ENCODE data around the gene REXO4.
"Not testable (repeated sequence)": the region's sequence is repeated elsewhere in the genome, so short reads cannot be mapped to it uniquely, and the experiment has no call there.

Gene REXO4

DNA sequence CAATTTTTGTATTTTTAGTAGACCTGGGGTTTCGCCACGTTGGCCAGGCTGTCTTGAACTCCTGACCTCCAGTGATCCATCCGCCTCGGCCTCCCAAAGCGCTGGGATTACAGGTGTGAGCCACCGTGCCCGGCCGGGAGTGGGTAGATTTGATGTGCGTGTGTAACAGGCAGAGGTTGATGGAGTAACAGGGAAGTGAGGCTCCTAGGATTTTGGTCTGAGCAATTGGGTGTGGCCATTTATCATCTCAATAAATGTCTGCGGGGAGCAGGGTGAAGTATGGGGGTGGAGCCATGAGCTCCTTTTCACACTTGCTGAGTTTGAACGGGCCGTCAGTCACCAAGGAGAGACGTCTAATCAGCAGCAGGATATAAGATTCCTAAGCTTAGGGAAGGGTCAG, 1.2 kb upstream of the REXO4 start:
- no peak for DNase-seq

DNA sequence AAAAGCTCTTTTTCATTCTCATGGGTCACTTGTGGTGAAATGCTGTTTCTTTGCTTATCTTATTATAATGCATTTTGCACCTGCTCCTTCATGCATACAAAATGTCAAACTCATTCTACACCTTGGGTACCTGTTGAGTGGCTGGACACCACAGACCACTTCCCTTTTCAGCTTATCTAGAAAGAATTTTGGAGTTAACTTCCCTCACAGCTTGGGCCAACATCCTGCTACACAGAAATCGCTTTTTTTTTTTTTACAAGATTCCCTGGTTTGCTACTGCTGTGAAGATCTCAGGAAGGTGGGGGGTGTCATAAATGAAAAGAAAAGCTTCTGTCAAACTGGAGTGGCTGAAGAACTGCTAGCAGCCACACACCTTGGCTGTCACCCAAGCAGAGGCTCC, 2.6 kb downstream of the REXO4 start:
- no peak for DNase-seq

DNA sequence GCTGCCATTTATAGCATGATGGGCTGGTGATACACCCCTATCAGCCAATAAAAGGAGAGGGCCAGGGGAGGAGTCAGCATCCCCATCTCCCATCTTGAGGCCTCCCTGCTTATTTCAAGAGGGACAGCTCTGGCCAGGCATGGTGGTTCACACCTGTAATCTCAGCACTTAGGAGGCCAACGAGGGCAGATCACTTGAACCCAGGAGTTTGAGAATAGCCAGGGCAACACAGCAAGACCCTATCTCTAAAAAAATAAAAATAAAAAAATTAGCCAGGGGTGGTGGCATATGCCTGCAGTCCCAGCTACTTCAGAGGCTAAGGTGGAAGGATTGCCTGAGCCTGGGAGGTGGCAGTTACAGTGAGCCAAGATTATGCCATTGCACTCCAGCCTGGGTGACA, 9.8 kb downstream of the REXO4 start:
- DNase-seq = no peak

DNA sequence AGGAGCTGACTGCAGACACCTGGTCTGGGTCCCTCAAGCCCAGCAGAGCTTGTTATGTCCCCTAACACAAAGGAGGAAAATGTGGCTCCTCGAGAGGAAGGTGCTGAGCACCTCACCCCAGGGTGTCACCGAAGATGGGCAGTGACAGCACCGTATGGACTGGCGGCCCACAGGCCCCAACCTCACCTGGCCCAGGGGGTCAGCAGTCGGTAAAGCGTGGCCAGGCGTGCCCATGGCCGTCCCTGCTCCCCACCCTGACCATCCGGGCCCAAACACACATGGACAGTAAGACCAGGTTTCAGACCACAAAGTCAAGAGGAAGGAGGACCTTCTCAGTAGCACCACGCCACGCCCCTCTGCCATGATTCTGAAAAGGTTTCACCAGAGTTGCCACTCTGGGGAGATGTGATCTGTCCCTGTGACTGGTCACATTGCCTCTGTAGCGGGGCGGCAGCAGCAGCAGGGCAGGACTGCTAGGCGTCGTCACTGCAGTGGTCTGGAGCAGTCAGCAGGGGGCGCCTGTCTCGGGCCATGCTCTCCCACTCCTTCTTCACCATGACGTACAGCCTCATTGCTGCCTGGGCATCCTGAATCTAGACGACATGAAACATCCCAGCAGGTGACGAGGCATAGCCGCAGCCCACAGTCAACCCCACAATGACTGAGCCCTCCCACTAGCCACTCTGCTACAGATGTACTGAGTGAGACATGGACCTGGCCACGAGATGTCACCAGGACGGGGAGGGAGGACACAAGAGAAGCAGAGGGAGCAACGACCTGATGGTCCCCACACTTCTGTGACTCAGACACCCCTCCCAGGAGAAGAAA, 11.1 kb downstream of the REXO4 start:
- peak; percentile 45 to 59 for DNase-seq

DNA sequence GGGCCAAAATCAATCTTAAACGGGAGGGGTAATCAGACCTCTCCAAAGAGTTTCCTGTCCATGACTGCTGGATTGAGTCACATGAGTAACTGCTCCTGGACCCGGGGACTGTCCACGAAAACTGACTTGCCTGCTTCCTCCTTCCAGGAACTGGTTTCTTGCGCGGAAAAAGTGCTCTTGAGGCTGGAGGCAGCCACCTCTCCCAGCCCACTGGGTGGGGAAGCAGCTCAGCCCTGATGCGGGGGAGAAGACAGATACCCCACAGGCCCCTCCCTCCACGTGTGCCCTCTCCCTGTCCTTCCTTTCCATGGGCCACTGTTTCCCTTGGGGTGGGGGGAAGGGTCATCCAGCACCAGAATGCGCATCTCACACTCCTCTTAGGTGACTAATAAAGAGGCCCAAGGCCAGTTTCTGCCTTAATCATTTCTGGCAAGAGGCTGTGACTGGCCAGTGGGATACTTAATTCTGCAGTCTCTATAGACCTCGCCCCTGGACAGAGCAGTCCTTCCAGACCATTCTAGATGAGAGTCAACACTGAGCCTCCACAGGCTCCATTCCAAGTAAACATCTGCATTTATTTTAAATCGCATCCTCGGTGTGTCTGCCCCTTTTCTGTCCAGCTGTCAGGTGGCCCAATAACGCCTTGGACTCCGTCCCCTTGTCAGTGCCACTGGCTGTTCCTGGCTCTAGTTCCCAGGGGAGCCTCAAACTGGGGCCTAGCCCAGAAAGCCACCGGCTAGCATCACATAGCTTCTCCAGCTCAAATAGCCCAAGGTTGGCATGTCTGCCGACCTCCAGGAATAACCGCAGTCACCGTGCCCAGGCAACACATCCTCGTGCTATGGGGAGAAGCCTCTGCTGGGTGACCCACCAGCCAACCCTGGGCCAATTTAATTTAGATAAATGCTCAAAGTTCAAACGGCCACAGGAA, 12.0 kb downstream of the REXO4 start:
- no peak for DNase-seq

DNA sequence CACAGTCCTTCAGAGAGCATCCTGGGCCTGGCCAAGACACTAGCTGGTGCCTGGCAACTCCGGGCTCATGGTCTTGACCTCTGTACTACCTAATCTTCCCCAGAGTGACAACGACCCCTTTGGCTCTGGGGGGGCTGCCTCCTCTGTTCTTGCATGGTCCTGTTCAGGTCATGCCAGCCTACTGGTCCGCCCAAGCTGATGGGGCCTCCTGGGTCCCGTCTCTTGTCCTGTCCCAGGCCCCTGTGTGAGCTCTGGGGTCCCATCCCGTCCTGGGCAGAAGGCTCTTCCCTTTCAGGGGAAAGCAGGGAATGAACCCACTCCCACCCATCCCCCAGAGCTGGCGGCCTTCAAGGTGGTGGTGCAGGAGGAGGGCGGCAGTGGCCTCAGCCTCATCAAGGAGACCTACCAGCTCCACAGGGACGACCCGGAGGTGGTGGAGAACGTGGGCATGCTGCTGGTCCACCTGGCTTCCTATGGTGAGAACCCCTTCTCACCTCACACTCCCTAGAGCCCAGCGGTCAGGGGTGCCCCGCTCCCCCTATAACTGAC, 13.3 kb downstream of the REXO4 start:
- no peak for DNase-seq

DNA sequence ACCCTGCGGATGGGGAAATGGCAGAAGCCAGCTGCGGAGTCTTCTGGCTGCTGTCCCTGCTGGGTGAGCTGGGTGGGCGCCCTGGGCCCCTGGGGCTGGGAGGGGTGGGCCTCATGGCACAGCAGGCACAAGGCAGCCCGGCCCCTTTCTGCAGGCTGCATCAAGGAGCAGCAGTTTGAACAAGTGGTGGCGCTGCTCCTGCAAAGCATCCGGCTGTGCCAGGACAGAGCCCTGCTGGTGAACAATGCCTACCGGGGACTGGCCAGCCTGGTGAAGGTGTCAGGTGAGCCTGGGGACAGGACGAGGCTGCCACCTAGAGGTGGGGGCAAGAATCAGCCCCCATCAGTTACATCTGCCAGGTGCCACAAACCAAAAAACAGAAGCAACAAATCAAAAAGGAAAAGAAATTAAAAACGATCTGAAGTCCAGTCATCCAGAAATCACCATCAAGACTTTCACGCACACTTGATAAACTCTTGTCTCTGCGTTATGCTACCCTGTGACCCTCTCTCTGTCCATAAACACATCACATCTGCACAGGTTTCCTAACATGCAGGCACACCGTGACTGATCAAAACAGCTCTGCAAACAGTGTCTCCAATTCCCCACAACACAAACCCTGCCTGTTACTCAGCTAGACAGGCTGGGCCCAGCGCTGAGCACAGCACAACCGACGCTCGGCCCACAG, 13.9 kb downstream of the REXO4 start:
- DNase-seq = peak in 1 of 2 experiments; percentile 56

DNA sequence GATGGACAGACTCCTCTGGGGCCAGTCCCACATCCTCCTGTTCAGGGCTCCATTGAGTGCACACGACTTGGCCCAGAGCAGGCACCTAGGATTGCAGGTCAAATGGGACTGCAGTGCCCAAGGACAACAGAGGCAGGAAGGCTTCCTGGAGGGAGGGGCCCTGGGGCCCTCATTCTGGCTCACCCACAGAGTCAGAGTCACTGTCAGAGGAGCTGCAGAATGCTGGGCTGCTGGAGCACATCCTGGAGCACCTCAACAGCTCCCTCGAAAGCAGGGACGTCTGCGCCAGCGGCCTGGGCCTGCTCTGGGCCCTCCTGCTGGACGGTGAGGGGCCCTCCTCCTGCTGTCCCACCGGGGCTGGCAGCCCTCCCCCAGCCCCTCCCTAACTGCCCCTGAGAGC, 15.1 kb downstream of the REXO4 start:
- no peak for DNase-seq

DNA sequence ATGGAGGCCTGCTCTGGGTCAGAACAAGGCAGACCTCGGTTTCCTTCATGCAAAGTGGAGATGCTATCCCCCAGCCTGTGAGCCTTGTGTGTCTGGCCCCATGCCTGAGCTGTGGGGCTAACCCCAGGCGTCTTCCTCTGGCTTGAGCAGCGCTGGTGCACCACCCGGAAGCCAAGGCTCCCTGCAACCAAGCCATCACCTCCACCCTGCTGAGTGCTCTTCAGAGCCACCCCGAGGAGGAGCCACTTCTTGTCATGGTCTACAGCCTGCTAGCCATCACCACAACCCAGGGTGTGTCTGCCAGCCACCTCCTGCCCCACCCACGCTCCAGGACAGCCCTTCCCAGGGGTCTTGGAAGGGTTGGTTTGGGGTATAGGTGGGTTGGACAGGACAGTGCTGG, 16.2 kb downstream of the REXO4 start:
- no peak for DNase-seq

DNA sequence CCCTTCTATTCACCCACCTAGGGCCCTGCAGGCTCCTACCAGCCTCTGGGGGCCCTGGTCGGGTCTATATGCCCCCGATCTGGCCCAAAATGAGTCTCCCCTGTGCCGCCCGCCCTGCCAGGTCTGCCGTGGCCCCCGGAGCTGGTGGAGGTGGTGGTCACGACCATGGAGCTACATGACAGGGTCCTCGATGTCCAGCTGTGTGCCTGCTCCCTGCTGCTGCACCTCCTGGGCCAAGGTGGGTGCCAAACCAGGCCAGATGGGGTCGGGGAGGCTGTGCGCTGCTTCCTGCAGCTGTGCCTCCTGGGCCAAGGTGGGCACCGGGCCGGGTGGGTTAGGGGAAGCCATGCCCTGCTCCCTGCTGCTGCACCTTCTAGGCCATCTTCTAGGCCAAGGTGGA, 17.5 kb downstream of the REXO4 start:
- no peak for DNase-seq

DNA sequence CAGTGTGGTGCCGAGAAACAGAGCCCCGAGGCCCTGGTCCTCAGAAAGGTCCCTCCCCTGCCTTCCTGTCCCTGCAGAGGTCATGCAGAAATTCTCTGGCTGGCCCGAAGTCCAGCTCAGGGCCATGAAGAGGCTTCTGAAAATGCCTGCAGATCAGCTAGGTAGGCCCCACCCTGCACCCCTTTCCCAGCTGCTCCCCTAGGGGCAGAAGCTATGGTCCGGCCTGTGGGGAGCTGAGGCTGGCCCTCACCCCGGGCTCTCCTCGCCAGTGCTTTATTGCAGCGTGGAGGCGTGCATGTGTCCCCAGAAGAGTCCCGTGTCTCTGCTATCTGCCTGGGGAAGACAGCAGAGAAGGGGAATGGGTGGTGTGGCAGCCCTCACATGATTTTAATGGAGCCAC, 19.9 kb downstream of the REXO4 start:
- no peak for DNase-seq

DNA sequence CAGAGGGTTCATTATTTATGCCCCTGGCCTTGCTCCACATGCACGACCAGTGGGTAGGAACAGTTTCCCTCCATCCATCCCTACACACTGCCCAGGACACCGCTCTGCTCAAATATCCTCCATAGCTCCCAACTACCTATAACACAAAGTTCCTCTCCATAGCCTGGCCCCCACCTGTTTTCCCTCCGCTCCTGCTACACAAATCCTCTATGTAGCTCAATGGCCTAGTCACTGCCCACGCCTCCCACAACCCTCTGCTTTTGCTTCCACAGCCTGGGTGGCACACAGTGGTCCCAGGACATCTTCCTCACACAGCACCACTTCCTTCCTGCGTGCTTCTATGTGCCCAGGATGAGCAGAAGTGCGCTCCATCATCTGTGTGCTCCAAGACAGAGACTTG, 20.4 kb downstream of the REXO4 start:
- no peak for DNase-seq

DNA sequence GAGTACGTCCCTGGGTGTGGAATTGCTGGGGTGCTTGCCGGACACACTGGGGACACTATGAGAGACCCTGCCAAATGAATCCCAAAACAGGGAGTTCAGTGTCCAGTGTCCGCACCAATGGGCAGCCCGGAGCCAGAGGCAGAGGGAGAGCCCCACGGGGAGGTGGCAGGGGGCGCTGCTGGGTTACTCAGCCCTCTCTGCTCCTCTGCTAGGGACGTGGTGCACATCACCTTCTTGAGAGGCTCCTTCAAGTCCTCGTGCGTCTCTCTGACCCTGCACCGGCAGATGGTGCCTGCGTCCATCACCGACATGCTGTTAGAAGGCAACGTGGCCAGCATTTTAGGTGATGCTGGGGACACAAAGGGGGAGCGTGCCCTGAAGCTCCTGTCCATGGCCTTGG, 20.9 kb downstream of the REXO4 start:
- DNase-seq = peak; percentile 72 to 93

DNA sequence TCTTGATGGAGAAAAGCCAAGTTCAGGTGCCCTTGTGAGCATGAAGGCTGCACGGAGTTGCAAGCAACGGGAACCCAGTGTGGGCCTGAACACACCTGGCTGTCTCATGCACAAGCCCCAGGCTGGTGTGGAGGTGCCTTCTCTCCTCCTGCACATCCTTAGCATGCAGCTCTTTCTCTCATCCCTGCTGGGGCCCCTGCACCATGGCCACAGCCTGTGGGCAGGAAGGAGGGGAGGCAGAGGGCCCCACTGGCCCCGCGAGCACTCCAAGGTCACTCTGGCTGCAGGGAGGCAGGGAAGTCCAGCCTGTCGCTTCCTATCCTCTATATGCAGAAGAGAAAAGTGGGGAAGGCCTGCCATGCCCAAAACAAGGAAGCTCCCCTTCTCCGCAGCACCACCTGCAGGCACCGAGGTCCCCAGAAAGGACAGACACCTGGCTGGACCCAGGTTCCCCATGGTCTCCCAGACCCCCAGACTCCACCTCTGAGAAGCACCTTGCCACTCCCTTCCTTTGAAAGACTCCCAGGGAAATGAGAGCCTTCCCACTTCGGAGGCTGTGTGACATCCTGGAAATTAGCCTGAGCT, 23.0 kb downstream of the REXO4 start:
- DNase-seq = no peak

DNA sequence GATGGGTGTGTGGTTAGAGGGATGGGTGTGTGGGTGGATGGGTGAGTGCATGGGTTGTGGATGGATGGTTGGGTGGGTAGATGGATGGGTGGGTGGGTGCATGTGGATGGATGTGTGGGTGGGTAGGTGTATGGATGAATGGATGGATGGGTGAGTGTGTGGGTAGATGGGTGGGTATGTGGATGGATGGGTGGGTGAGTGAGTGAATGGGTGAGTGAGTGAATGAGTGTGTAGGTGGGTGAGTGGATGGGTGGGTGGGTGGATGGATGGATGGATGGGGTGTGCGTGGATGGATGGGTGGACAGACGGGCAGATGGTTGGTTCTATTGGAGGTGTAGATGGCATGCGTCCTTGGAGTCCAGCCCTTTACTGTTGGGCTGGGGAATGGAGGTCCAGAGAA, 24.4 kb downstream of the REXO4 start:
- DNase-seq = no peak

DNA sequence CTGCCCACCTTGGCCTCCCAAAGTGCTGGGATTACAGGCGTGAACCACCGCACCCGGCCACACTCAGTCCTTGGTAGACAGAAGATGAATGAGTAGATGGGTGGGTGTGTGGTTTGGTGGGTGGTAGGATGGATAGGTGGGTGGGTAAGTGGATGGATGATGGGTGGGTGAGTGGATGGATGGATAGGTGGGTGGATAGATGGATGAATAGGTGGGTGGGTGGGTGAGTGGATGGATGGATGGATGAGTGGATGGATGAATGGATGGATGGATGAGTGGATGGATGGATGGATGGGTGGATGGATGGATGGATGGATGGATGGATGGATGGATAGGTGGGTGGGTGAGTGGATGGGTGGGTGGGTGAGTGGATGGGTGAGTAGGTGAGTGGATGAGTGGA, 25.5 kb downstream of the REXO4 start:
- not testable (repeated sequence) for DNase-seq

DNA sequence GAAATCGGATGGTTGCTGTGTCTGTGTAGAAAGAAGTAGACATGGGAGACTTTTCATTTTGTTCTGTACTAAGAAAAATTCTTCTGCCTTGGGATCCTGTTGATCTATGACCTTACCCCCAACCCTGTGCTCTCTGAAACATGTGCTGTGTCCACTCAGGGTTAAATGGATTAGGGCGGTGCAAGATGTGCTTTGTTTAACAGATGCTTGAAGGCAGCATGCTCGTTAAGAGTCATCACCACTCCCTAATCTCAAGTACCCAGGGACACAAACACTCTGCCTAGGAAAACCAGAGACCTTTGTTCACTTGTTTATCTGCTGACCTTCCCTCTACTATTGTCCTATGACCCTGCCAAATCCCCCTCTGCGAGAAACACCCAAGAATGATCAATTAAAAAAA, 26.4 kb downstream of the REXO4 start:
- DNase-seq = not testable (repeated sequence)

DNA sequence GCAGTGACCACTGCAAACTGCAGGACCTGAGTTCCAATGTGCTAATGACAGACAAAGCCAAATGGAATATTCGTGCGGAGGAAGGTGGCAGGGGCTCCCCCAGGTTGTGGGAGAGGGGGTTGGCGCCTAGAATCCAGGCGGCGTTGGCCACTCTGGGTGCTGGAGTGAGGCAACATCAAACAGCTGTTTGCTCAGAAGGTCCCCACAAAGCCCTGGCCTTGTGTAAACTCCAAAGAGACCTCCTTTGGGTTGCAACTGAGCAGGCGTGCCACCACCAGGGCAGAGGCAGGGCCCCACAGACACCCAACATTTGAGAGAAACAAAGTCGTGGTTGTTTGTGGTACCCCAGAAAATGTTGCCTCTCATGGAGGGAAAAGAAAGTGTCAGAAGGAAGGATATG, 27.1 kb downstream of the REXO4 start:
- no peak for DNase-seq

DNA sequence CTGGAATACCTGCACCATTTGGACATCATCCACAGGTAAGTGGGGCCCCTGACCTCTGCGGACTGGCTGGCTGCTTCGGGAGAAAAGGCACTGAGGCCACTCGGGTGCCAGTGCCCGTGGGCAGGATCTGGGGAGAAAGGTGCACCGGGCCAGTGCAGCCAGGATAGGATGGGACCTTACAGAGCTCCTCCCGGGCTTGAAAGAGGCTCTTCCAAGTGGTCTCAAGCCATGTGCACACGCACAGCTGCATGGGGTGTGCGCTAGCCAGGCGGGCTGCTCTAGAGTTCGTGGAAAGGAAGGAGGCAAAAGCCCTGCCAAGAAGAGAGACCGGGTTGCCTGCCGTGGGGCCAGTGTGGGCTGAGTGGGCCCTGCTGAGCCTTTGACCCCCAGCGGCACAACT, 28.2 kb downstream of the REXO4 start:
- DNase-seq = no peak

DNA sequence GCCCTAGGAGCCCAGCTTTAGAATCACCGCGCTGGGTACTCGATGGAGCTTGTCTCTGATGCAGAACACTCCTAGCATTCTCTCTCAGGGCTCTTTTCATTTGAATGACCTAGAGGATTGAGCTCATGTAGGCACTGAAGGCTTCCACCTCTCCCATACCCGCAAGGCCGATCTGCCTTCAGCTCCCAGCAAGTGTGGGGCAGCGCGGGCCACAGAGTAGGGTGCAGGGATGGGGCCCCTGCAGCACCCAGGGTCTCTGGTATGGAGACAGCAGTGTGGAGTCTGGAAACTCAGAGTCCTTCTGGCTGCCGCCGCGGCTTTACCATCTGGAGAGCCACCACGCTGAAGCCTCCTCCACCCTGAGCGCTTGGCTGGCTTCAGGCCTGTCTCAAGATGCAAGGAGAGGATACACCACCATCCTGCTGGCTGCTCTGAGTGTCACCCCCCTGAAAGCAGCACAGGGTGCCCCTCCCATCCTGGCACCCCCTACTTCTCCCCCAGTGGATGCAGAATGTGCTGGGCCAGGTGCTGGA, 28.7 kb downstream of the REXO4 start:
- DNase-seq = peak in 1 of 2 experiments; percentile 76

DNA sequence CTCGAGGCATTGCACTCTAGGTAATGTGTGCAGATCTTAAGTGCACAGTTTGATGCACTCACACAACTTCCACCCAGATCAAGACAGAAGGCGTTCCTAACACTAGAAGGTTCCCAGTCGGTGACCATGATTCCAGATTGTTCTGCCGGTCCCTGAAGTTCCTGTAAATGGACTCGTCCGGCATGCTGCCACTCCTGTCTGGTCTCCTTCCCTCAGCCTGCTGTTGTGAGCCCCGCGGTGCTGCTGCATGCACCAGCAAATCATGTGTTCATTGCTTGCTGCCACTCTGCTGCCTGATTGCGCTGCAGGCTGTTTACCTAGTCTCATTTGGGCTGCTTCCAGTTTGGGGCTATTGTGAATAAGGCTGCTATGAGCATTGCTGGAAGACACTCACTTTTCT, 30.1 kb downstream of the REXO4 start:
- no peak for DNase-seq

DNA sequence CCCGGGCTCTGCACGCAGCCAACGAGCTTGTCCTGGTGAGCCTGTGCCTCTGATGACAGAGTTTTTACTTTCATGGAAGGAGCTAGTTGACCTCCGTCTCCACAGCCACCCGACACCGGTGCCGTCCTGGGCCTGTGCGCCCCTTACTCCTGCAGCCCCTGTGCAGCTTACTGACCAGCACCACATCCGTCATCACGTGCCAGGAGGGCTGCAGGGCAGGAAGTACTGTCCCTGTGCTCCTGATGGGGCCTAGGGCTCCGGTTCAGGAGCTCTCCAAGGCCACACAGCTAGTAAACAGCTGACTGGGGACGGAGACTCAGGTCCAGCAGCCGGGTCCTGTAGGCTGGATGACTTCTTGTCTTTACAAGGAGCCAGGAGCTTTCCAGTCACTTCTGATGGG, 31.5 kb downstream of the REXO4 start:
- DNase-seq = no peak

DNA sequence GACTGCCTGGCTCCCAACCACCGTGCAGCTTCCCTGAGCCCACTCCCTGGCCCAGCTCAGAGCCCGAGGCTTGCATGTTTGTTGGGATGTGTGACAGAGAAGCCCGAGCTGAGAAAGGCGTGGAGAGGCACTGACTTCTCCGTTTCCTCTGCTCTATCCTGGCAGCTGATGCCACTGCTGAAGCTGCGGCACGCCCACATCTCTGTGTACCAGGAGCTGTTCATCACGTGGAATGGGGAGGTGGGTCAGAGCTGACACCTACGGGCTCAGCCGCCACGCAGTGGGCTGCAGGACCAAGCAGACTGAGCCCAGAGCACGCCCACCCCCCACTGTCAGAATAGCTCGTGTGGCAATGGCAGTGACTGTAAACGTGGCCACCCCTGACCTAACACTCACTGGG, 32.4 kb downstream of the REXO4 start:
- DNase-seq = no peak

Measured in NCI-H524 (cell line).